CD4-positive, alpha-beta T cell treated with Interleukin-17A for 1 hour (primary cell): ENCODE measurements around the gene CARD11.
A peak's percentile ranks its signal among the peaks of the same experiment; 100 is the strongest.

Source experiments
- DNase-seq: peaks from one replicate; pipeline ENCODE4 v3.0.0-alpha.2; 2020

Gene CARD11

GRCh38 chr7:2979951-2980350 is 63.7 kb downstream of the CARD11 start:
- DNase-seq = no peak

- DNase-seq = no peak
These were observed 64.5 kb downstream of the CARD11 start for GRCh38 chr7:2979201-2979631.

- DNase-seq = peak; percentile 68
These were observed 65.3 kb downstream of the CARD11 start for GRCh38 chr7:2978408-2978807.

- DNase-seq = no peak
These were observed 67.8 kb downstream of the CARD11 start for GRCh38 chr7:2975821-2976371.

GRCh38 chr7:2974093-2974819 is 69.4 kb downstream of the CARD11 start:
- no peak for DNase-seq

GRCh38 chr7:2972835-2973161 is 70.9 kb downstream of the CARD11 start:
- no peak for DNase-seq

- DNase-seq = no peak
These were observed 71.5 kb downstream of the CARD11 start for GRCh38 chr7:2971914-2972834.

GRCh38 chr7:2970861-2971260 is 72.8 kb downstream of the CARD11 start:
- DNase-seq = no peak

- DNase-seq = no peak
These were observed 73.4 kb downstream of the CARD11 start for GRCh38 chr7:2970307-2970664.

- no peak for DNase-seq
These were observed 74.0 kb downstream of the CARD11 start for GRCh38 chr7:2969398-2970306.

- DNase-seq = no peak
These were observed 74.9 kb downstream of the CARD11 start for GRCh38 chr7:2968616-2969397.

- DNase-seq = no peak
These were observed 75.5 kb downstream of the CARD11 start for GRCh38 chr7:2968176-2968575.

- no peak for DNase-seq
These were observed 76.0 kb downstream of the CARD11 start for GRCh38 chr7:2967705-2968104.

- no peak for DNase-seq
These were observed 76.4 kb downstream of the CARD11 start for GRCh38 chr7:2967253-2967652.

GRCh38 chr7:2966466-2967078 is 77.1 kb downstream of the CARD11 start:
- DNase-seq = no peak

- DNase-seq = no peak
These were observed 77.9 kb downstream of the CARD11 start for GRCh38 chr7:2965745-2966270.

GRCh38 chr7:2965301-2965700 is 78.4 kb downstream of the CARD11 start:
- no peak for DNase-seq

- DNase-seq = no peak
These were observed 79.5 kb downstream of the CARD11 start for GRCh38 chr7:2964208-2964607.

- DNase-seq = no peak
These were observed 80.8 kb downstream of the CARD11 start for GRCh38 chr7:2962865-2963264.

- DNase-seq = no peak
These were observed 83.7 kb downstream of the CARD11 start for GRCh38 chr7:2959828-2960599.
